OCI-LY3 (cell line): ENCODE measurements around the gene CCDC134.

Experiments used
- CTCF ChIP-seq: fragments of 200-600, 300-600 bp; sonication (generic); IDR thresholded peaks from 2 replicates; pipeline ENCODE4 v1.5.1; 2014; ENCODE audit warnings: antibody characterized with exemption, low read length, low read depth
- EZH2phosphoT487 ChIP-seq: fragments of 200-600 bp; shearing (Covaris generic); IDR thresholded peaks from 2 replicates; pipeline ENCODE4 v1.6.1; 2018; ENCODE audit warnings: antibody characterized with exemption, mixed run types, low read depth

GRCh38 chr22:41870786-41871185 lies 70.3 kb downstream of the CCDC134 start:
- TF ChIP-seq EZH2phosphoT487 (no peak), CTCF (no peak)
